ENCODE results near the gene DLGAP1.

DNA sequence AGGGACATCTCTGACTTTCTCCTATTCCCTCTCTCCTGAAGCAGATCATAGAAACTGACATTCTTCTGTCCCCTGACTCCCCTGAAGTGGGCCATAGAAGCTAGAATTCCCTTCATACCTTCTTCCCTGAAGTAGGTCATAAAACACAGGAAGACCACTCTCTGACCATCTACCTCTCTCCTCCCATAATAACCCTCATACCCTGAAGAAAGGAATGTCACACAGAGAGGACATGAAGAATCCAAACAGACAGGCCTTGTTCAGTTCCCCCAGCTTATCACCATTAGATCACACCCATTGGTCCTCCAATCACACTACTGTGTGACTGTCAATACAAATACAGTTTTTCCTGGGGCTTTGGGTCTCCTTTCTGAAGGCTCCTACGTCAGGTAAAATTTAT is 347.1 kb downstream of the DLGAP1 start:
- no peak for TF ChIP-seq POLR2A (IDR thresholded peaks at IDR 0.05)
- TF ChIP-seq, protein P1, sequence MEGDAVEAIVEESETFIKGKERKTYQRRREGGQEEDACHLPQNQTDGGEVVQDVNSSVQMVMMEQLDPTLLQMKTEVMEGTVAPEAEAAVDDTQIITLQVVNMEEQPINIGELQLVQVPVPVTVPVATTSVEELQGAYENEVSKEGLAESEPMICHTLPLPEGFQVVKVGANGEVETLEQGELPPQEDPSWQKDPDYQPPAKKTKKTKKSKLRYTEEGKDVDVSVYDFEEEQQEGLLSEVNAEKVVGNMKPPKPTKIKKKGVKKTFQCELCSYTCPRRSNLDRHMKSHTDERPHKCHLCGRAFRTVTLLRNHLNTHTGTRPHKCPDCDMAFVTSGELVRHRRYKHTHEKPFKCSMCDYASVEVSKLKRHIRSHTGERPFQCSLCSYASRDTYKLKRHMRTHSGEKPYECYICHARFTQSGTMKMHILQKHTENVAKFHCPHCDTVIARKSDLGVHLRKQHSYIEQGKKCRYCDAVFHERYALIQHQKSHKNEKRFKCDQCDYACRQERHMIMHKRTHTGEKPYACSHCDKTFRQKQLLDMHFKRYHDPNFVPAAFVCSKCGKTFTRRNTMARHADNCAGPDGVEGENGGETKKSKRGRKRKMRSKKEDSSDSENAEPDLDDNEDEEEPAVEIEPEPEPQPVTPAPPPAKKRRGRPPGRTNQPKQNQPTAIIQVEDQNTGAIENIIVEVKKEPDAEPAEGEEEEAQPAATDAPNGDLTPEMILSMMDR (IDR thresholded peaks at IDR 0.05), result no peak
